HepG2 (cell line): ENCODE data around the gene SLC6A4. TPM values are rescaled to one million over a fixed set of nuclear protein-coding genes. Genes with fewer than 3 reads are reported as not detected.

Source experiments
- ATAC-seq: fragments of 200-7000 bp; cut with Tn5 transposase; 3 replicates; pipeline ENCODE4 v1.9.1; 2020; ENCODE audit warnings: mild to moderate bottlenecking, moderate library complexity
- BruUV-seq: library from RNA; stranded (reverse); fragments of 400-500 nt; replicated peaks from 2 replicates; lab custom pipeline; 2021; lab: Mats Ljungman, UMichigan
- CTCF ChIA-PET: fragments of 300-600 bp; formaldehyde crosslinking; extraction: SDS; loops from one replicate; lab custom pipeline; 2021; ENCODE audit warnings: low total read pairs, inconsistent platforms, low intra/inter-chr PET ratio; lab: Yijun Ruan, JAX
- POLR2A ChIA-PET: fragments of 350-600 bp; sonication (Branson Sonifier 250); formaldehyde crosslinking; loops from one replicate; lab custom pipeline; 2020; ENCODE audit warnings: antibody characterized with exemption, inconsistent platforms; lab: Yijun Ruan, JAX
- DNase-seq: peaks from one replicate; pipeline ENCODE4 v3.0.0-alpha.2; 2015; ENCODE audit warnings: low spot score
- FAIRE-seq: peaks from 3 replicates; lab custom pipeline; 2011; peaks lifted over from hg19 to GRCh38; lab: Jason Lieb, UNC
- H2AFZ ChIP-seq: one replicate; pipeline ENCODE4 v1.6.1; 2011; ENCODE audit warnings: low read length, inconsistent platforms
- H3K27ac ChIP-seq: fragments of 300-600 bp; 3 replicates; pipeline ENCODE4 v1.8.0; 2011; ENCODE audit warnings: mixed run types, mild to moderate bottlenecking, mixed read lengths, low read length, inconsistent platforms; ENCODE audit not compliant: insufficient read depth; ENCODE audit errors: extremely low read length
- H3K27me3 ChIP-seq, 2 experiments: fragments of 200-600 bp in 1 of 2; 2 replicates in 1 of 2; 3 replicates in 1 of 2; pipeline versions ENCODE4 v1.6.0 to v1.8.0; 2011; ENCODE audit warnings: low read length in 2 of 2, mild to moderate bottlenecking in 2 of 2, moderate library complexity in 2 of 2, inconsistent platforms in 1 of 2; ENCODE audit not compliant: insufficient read depth in 2 of 2, control insufficient read depth in 1 of 2
- H3K36me3 ChIP-seq, 2 experiments: fragments of 200-600 bp in 1 of 2; replicated peaks in 1 of 2; 2 replicates in 1 of 2; 3 replicates in 1 of 2; pipeline versions ENCODE4 v1.5.1 to v1.8.0; 2011; ENCODE audit warnings: low read length in 2 of 2, inconsistent platforms in 1 of 2; ENCODE audit not compliant: insufficient read depth in 2 of 2, control insufficient read depth in 1 of 2
- H3K4me1 ChIP-seq: 2 replicates; pipeline ENCODE4 v1.5.1; 2012; ENCODE audit warnings: low read length, inconsistent platforms; ENCODE audit not compliant: insufficient read depth
- H3K4me2 ChIP-seq: 2 replicates; pipeline ENCODE4 v1.6.0; 2011; ENCODE audit warnings: low read depth, low read length, inconsistent platforms
- H3K4me3 ChIP-seq, 3 experiments: fragments of 200-600 bp in 1 of 3; sonication (generic), shearing (Covaris generic) in 1 of 3; replicated peaks in 1 of 3; 2 replicates each; pipeline ENCODE4 v1.5.1; 2011 to 2016; ENCODE audit warnings: low read length in 3 of 3, inconsistent platforms in 2 of 3, low read depth in 2 of 3, mild to moderate bottlenecking in 2 of 3, control low read depth in 1 of 3, mixed read lengths in 1 of 3; ENCODE audit not compliant: insufficient read depth in 1 of 3
- H3K79me2 ChIP-seq: one replicate; pipeline ENCODE4 v1.6.1; 2011; ENCODE audit warnings: low read length, inconsistent platforms; ENCODE audit not compliant: insufficient read depth
- H3K9ac ChIP-seq: 2 replicates; pipeline ENCODE4 v1.6.0; 2011; ENCODE audit warnings: mild to moderate bottlenecking, low read depth, low read length, inconsistent platforms; ENCODE audit not compliant: insufficient read depth
- H3K9me3 ChIP-seq: 2 replicates; pipeline ENCODE4 v1.5.1; 2012; ENCODE audit warnings: mild to moderate bottlenecking, low read length
- H4K20me1 ChIP-seq: 2 replicates; pipeline ENCODE4 v1.6.0; 2011; ENCODE audit warnings: inconsistent platforms, mild to moderate bottlenecking, low read length, moderate library complexity; ENCODE audit not compliant: insufficient read depth
- CBX1 ChIP-seq: IDR thresholded peaks from one replicate; pipeline ENCODE4 v1.6.1; 2016; ENCODE audit warnings: antibody characterized with exemption, low read depth
- CBX2 ChIP-seq, 2 experiments: fragments of 200-600 bp in 1 of 2; sonication (generic); formaldehyde crosslinking in 1 of 2; IDR thresholded peaks; 2 replicates each; pipeline versions ENCODE4 v1.7.0 to v1.8.1; 2018 to 2022; ENCODE audit warnings: low read depth in 2 of 2, low read length in 1 of 2, mild to moderate bottlenecking in 1 of 2, missing genetic modification reagents in 1 of 2
- DR1 ChIP-seq: sonication (generic); formaldehyde crosslinking; IDR thresholded peaks from 2 replicates; pipeline ENCODE4 v1.8.0; 2021; ENCODE audit warnings: mild to moderate bottlenecking, missing genetic modification reagents, inconsistent platforms
- IKZF5 ChIP-seq: IDR thresholded peaks from 2 replicates; pipeline ENCODE4 v1.6.1; 2018; ENCODE audit warnings: missing genetic modification reagents, mild to moderate bottlenecking, missing compliant biosample characterization
- MNT ChIP-seq: fragments of 450-650 bp; IDR thresholded peaks from 2 replicates; pipeline ENCODE4 v1.6.1; 2016
- SETDB1 ChIP-seq: sonication (generic); formaldehyde crosslinking; IDR thresholded peaks from 2 replicates; pipeline ENCODE4 v1.5.1; 2020; ENCODE audit warnings: missing genetic modification reagents, mild to moderate bottlenecking, borderline replicate concordance
- TARDBP ChIP-seq: sonication (generic); formaldehyde crosslinking; IDR thresholded peaks from 2 replicates; pipeline ENCODE4 v1.8.0; 2022; ENCODE audit warnings: mild to moderate bottlenecking, missing genetic modification reagents
- ZBTB49 ChIP-seq: sonication (generic); formaldehyde crosslinking; IDR thresholded peaks from 2 replicates; pipeline ENCODE4 v1.4.0; 2020; ENCODE audit warnings: missing genetic modification reagents, borderline replicate concordance
- ZFP36 ChIP-seq: fragments of 150-350 bp; IDR thresholded peaks from 2 replicates; pipeline ENCODE4 v1.6.1; 2018; ENCODE audit warnings: borderline replicate concordance, low read length, low read depth; ENCODE audit not compliant: partially characterized antibody
- ZFP37 ChIP-seq: sonication (generic); formaldehyde crosslinking; IDR thresholded peaks from 2 replicates; pipeline ENCODE4 v1.4.0; 2020; ENCODE audit warnings: missing genetic modification reagents, borderline replicate concordance
- ZFP82 ChIP-seq: sonication (generic); formaldehyde crosslinking; IDR thresholded peaks from 2 replicates; pipeline ENCODE4 v1.5.1; 2020; ENCODE audit warnings: mild to moderate bottlenecking, missing genetic modification reagents, borderline replicate concordance
- ZNF121 ChIP-seq: sonication (generic); formaldehyde crosslinking; IDR thresholded peaks from 2 replicates; pipeline ENCODE4 v1.5.0; 2020; ENCODE audit warnings: mild to moderate bottlenecking, missing genetic modification reagents
- ZNF232 ChIP-seq: sonication (generic); formaldehyde crosslinking; IDR thresholded peaks from 2 replicates; pipeline ENCODE4 v1.4.0; 2020; ENCODE audit warnings: missing genetic modification reagents, borderline replicate concordance
- ZNF451 ChIP-seq: sonication (generic); formaldehyde crosslinking; IDR thresholded peaks from 2 replicates; pipeline ENCODE4 v1.5.0; 2020; ENCODE audit warnings: mild to moderate bottlenecking, missing genetic modification reagents
- ZNF468 ChIP-seq: sonication (generic); formaldehyde crosslinking; IDR thresholded peaks from 2 replicates; pipeline ENCODE4 v1.8.0; 2022; ENCODE audit warnings: mild to moderate bottlenecking, moderate library complexity, missing genetic modification reagents
- ZNF7 ChIP-seq: IDR thresholded peaks from 2 replicates; pipeline ENCODE4 v1.6.1; 2016; ENCODE audit warnings: missing biosample characterization, missing genetic modification reagents
- WGBS: methylation state at CpG from one replicate; pipeline ENCODE4 v1.1.6; 2017; ENCODE audit warnings: low lambda C conversion rate; 5-methylcytosine and 5-hydroxymethylcytosine counted together
- in situ Hi-C: cut with HindIII; loops from 2 replicates; pipeline ENCODE4 v1.10.0; 2017; ENCODE audit warnings: low pct_unique_long_range_greater_than_20kb; ENCODE audit not compliant: extremely low pct_ligation_motif_present
- intact Hi-C: fragments of 100-400 bp; cut with micrococcal nuclease; formaldehyde crosslinking; loops from one replicate; pipeline ENCODE4 v1.10.0; 2022; ENCODE audit not compliant: unreplicated experiment
- polyA plus RNA-seq, 8 experiments: library from polyadenylated mRNA; depleted of rRNA in 3 of 8; stranded (reverse) in 7 of 8; unstranded in 1 of 8; fragments of >200 nt; fragmentation: Illumina TruSeq in 4 of 8; extraction: Trizol in 4 of 8; gene quantifications; 2 replicates each; pipeline versions ENCODE4 v1.2.1 to v1.2.3, GENCODE V29; 2011 to 2016; ENCODE audit warnings: low read depth in 4 of 8, missing spikeins in 1 of 8, mixed read lengths in 1 of 8; ENCODE audit not compliant: insufficient read depth in 1 of 8
- total RNA-seq, 5 experiments: library from RNA; depleted of rRNA; stranded (reverse); fragments of >200 nt; fragmentation: Illumina TruSeq; extraction: Trizol; gene quantifications; 2 replicates each; pipeline ENCODE4 v1.2.3, GENCODE V29; 2016; ENCODE audit warnings: low read depth in 1 of 5
- TF ChIP-seq, protein P1 (sequence below): sonication (generic); formaldehyde crosslinking; IDR thresholded peaks from 2 replicates; pipeline ENCODE4 v1.4.0; 2020; ENCODE audit warnings: missing genetic modification reagents

Gene SLC6A4
- total and polyA plus RNA-seq, 2 of the 13 experiments (the other 11 are each of a cell fraction or from before 2014, with no cell fraction given), result 7.6 to 20.3 TPM

- 96% methylated on average over 1 of the region's 1 CpG for WGBS
- Histone ChIP-seq H3K4me2 (no peak overlapping the region), H2AFZ (no peak overlapping the region), H4K20me1 (no peaks in the 10 kb centered on the region), H3K9ac (no peak overlapping the region), H3K79me2 (no peaks in the 10 kb centered on the region), H3K4me1 (peaks cover 10% of the 10 kb centered on the region), H3K27me3 (no peaks in the 10 kb centered on the region), H3K27ac (no peak overlapping the region), H3K4me3 (no peak overlapping the region), H3K36me3 (peaks cover 5 to 46% of the 10 kb centered on the region in 2 experiments), H3K9me3 (no peaks in the 10 kb centered on the region)
- CTCF ChIA-PET, result no interaction called here
- FAIRE-seq (no peak), ATAC-seq (no peak), DNase-seq (no peak)
- intact Hi-C loops (no loop called here), in situ Hi-C loops (no loop called here)
- POLR2A ChIA-PET, result no interaction called here
- TF ChIP-seq CBX2 (IDR thresholded peaks at IDR 0.05; ENCODE audit: low read depth, low read length), result no peak
- no peak for TF ChIP-seq CBX2 (CRISPR knock-in tag; IDR thresholded peaks at IDR 0.05; ENCODE audit: low read depth)
- TF ChIP-seq ZFP37, result no peak
- TF ChIP-seq, protein P1, sequence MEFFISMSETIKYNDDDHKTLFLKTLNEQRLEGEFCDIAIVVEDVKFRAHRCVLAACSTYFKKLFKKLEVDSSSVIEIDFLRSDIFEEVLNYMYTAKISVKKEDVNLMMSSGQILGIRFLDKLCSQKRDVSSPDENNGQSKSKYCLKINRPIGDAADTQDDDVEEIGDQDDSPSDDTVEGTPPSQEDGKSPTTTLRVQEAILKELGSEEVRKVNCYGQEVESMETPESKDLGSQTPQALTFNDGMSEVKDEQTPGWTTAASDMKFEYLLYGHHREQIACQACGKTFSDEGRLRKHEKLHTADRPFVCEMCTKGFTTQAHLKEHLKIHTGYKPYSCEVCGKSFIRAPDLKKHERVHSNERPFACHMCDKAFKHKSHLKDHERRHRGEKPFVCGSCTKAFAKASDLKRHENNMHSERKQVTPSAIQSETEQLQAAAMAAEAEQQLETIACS, result no peak
- TF ChIP-seq TARDBP (CRISPR knock-in tag), result no peak
- no peak for TF ChIP-seq ZFP36
- TF ChIP-seq MNT, result no peak
- TF ChIP-seq ZNF232, result no peak
- no peak for TF ChIP-seq ZNF121
- no peak for TF ChIP-seq ZNF451 (CRISPR knock-in tag)
- TF ChIP-seq ZNF7, result no peak
- no peak for TF ChIP-seq SETDB1 (CRISPR knock-in tag)
- TF ChIP-seq ZFP82, result no peak
- no peak for TF ChIP-seq DR1 (CRISPR knock-in tag)
- no peak for TF ChIP-seq ZBTB49 (CRISPR knock-in tag)
- no peak for TF ChIP-seq ZNF468 (CRISPR knock-in tag)
- no peak for TF ChIP-seq CBX1
- no peak for TF ChIP-seq IKZF5 (CRISPR knock-in tag)
- no TSS peak for BruUV-seq
These were observed 18.7 kb upstream of the SLC6A4 start for GRCh38 chr17:30254150-30254549.
